Immature natural killer cell (primary cell): Measurements from ENCODE around the gene PTPRH. TPM values are rescaled to one million over a fixed set of nuclear protein-coding genes. Genes with fewer than 3 reads are reported as not detected.

Source experiments
- DNase-seq, 3 donors: peaks; one replicate each; pipeline ENCODE4 v3.0.0; 2022; ENCODE audit warnings: mixed read lengths in 1 of 3
- H3K27ac Mint-ChIP-seq, 6 donors: one replicate each; pipeline ENCODE4 v1.8.0; 2020; ENCODE audit warnings: mixed read lengths in 6 of 6, mild to moderate bottlenecking in 5 of 6, inconsistent platforms in 4 of 6, moderate library complexity in 3 of 6
- H3K27me3 Mint-ChIP-seq, 3 donors: one replicate each; pipeline ENCODE4 v1.8.0; 2020 to 2021; ENCODE audit warnings: low read depth in 3 of 3, mild to moderate bottlenecking in 3 of 3, mixed read lengths in 3 of 3, moderate library complexity in 3 of 3, inconsistent platforms in 1 of 3
- H3K36me3 Mint-ChIP-seq, 3 donors: one replicate each; pipeline ENCODE4 v1.8.0; 2020; ENCODE audit warnings: mixed read lengths in 3 of 3, inconsistent platforms in 2 of 3, mild to moderate bottlenecking in 2 of 3
- H3K4me1 Mint-ChIP-seq, 2 donors: one replicate each; pipeline ENCODE4 v1.8.0; 2020; ENCODE audit warnings: inconsistent platforms in 2 of 2, mild to moderate bottlenecking in 2 of 2, mixed read lengths in 2 of 2, moderate library complexity in 1 of 2
- H3K4me3 Mint-ChIP-seq, 5 donors: one replicate each; pipeline ENCODE4 v1.8.0; 2020; ENCODE audit warnings: mild to moderate bottlenecking in 5 of 5, mixed read lengths in 5 of 5, inconsistent platforms in 3 of 5, moderate library complexity in 3 of 5
- H3K9me3 Mint-ChIP-seq, 6 donors: one replicate each; pipeline ENCODE4 v1.8.0; 2020; ENCODE audit warnings: mild to moderate bottlenecking in 6 of 6, mixed read lengths in 6 of 6, inconsistent platforms in 4 of 6, moderate library complexity in 3 of 6
- polyA plus RNA-seq, 3 donors: library from polyadenylated mRNA; unstranded; fragments of 300-500 nt; fragmentation: Illumina TruSeq; gene quantifications; one replicate each; pipeline ENCODE4 v1.2.3, GENCODE V29; 2021

Gene PTPRH
- polyA plus RNA-seq, 3 donors from 2014 or later = not detected

DNA sequence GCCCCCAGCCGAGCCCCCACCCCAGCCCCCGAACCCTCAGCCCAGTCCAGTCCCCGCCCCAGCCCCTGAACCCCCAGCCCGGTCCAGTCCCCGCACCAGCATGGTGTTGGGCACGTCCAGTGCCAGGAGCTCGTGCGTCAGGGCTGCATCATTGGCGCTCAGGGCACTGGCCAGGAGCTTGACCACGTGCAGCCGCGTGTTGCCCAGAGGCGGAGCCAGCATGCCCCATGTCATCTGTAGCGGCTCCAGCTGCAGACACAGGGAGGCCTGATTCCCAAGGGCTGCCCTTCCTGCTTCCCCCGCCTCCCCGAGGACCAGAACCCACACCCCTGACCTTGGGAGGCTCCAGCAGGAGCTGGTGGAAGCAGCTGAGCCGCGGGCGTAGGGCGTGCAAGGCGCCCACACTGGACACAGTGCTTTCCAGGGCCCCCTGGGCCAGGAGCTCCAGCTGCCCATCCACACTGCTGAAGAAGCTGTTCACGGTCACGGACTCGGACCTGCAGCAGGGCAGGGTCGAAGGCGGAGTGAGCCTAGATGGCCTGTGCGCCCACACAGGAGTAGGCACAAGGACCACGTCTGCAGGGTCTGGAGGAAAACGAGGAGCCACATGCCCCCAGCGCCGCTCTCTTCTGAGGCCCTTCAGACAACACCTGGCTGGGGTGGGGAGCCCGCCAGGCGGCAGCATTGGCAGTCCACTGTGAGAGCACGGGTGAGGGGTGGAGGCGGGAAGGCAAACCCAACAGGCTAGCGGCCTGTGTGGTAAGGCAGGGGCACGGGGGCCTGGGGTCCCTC lies 32.0 kb upstream of the PTPRH start:
- H3K4me3 Mint-ChIP-seq = no peak overlapping the region
- peaks cover 11 to 31% (median 21%) of the 10 kb centered on the region in 3 donors for H3K36me3 Mint-ChIP-seq
- H3K4me1 Mint-ChIP-seq = peaks cover 0 to 5% of the 10 kb centered on the region in 2 donors
- no peak overlapping the region for H3K27ac Mint-ChIP-seq
- no peak for DNase-seq
- no peaks in the 10 kb centered on the region for H3K9me3 Mint-ChIP-seq
- peaks cover 0 to 6% (median 6%) of the 10 kb centered on the region in 3 donors for H3K27me3 Mint-ChIP-seq

- peaks cover 11 to 35% (median 21%) of the 10 kb centered on the region in 3 donors for H3K36me3 Mint-ChIP-seq
- DNase-seq = no peak
- H3K4me1 Mint-ChIP-seq = peaks cover 2 to 5% of the 10 kb centered on the region in 2 donors
- no peak overlapping the region for H3K4me3 Mint-ChIP-seq
- H3K27ac Mint-ChIP-seq = peak overlapping the region in 1 of 6 donors; percentile 32
- no peaks in the 10 kb centered on the region for H3K9me3 Mint-ChIP-seq
- peaks cover 0 to 9% (median 6%) of the 10 kb centered on the region in 3 donors for H3K27me3 Mint-ChIP-seq
These were observed 31.4 kb upstream of the PTPRH start for GRCh38 chr19:55240713-55241020.

DNA sequence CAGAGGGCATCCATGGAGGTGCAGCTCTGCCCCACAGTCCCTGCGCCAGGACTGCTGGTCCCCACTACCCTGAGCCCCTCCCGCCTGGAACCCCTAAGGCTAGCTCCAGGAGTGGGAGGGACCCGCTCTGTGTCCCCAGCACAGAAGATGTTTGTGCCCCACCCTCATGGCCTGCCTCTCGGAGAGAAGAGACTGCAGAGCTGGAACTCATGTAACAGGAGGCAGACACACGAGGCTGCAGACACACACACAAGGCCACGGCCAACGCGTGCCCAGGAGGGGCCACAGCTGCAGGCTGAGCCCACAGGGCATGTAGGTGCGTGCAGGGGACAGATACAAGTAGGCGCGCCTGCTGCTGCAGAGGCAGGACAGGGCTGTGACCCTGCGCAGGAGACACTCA lies 29.7 kb upstream of the PTPRH start:
- no peak for DNase-seq
- peaks cover 0 to 6% (median 6%) of the 10 kb centered on the region in 3 donors for H3K27me3 Mint-ChIP-seq
- H3K4me1 Mint-ChIP-seq = peaks cover 2 to 18% of the 10 kb centered on the region in 2 donors
- no peak overlapping the region for H3K4me3 Mint-ChIP-seq
- H3K27ac Mint-ChIP-seq = no peak overlapping the region
- H3K36me3 Mint-ChIP-seq = peaks cover 21 to 46% (median 29%) of the 10 kb centered on the region in 3 donors
- H3K9me3 Mint-ChIP-seq = no peaks in the 10 kb centered on the region

DNA sequence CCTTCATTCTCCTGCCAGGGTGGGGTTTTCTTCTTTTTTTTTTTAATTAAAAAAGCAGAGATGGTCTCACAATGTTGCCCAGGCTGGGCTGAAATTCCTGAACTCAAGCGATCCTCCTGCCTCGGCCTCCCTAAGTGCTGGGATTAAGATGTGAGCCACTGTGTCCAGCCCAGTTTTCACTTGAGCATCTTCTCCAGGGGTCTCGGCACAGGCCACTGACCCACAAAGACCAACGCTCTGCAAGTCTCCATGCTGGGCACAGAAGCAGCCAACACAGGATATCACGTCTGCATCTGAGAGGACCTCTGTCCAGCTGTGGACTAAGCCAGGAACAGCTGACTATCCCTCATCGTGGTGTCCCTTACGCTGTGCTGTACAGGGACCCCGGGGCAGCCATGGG lies 28.7 kb upstream of the PTPRH start:
- Mint-ChIP-seq H3K36me3 (peaks cover 21 to 54% (median 30%) of the 10 kb centered on the region in 3 donors), H3K27ac (no peak overlapping the region), H3K27me3 (peaks cover 0 to 6% (median 6%) of the 10 kb centered on the region in 3 donors), H3K4me1 (peaks cover 2 to 25% of the 10 kb centered on the region in 2 donors), H3K9me3 (no peaks in the 10 kb centered on the region), H3K4me3 (no peak overlapping the region)
- DNase-seq = no peak

DNA sequence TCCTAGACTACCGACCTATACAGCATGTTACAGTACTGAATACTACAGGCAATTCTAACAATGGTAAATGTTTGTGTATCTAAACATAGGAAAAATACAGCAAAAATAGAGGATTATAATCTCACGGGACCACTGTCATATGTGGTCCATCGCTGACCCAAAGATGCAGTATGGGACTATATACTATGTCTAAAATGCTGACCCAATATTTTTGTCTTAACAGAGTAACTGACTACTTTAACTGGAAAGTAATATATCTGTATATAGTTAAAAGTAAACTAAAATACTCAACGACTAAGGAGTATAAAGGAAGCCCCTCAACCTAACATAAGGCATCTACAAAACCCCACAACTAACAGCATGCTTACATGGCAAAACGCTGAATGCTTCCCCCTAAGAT lies 23.7 kb upstream of the PTPRH start:
- H3K36me3 Mint-ChIP-seq = peaks cover 18 to 41% (median 23%) of the 10 kb centered on the region in 3 donors
- H3K4me3 Mint-ChIP-seq = no peak overlapping the region
- DNase-seq = no peak
- peaks cover 0 to 4% (median 3%) of the 10 kb centered on the region in 3 donors for H3K27me3 Mint-ChIP-seq
- H3K27ac Mint-ChIP-seq = peak overlapping the region in 3 of 6 donors; percentile 9 to 26 (median 16)
- no peaks in the 10 kb centered on the region for H3K9me3 Mint-ChIP-seq
- peaks cover 2 to 26% of the 10 kb centered on the region in 2 donors for H3K4me1 Mint-ChIP-seq

GRCh38 chr19:55232286-55232602 lies 22.9 kb upstream of the PTPRH start:
- H3K4me3 Mint-ChIP-seq = no peak overlapping the region
- peak overlapping the region in 2 of 6 donors; percentile 4 to 35 for H3K27ac Mint-ChIP-seq
- H3K9me3 Mint-ChIP-seq = no peaks in the 10 kb centered on the region
- H3K4me1 Mint-ChIP-seq = peaks cover 2 to 26% of the 10 kb centered on the region in 2 donors
- peaks cover 0 to 4% (median 3%) of the 10 kb centered on the region in 3 donors for H3K27me3 Mint-ChIP-seq
- no peak for DNase-seq
- peaks cover 17 to 37% (median 19%) of the 10 kb centered on the region in 3 donors for H3K36me3 Mint-ChIP-seq

- DNase-seq = no peak
- H3K36me3 Mint-ChIP-seq = peaks cover 11 to 31% (median 13%) of the 10 kb centered on the region in 3 donors
- H3K9me3 Mint-ChIP-seq = no peaks in the 10 kb centered on the region
- no peak overlapping the region for H3K4me3 Mint-ChIP-seq
- H3K4me1 Mint-ChIP-seq = peaks cover 2 to 26% of the 10 kb centered on the region in 2 donors
- peak overlapping the region in 1 of 6 donors; percentile 35 for H3K27ac Mint-ChIP-seq
- H3K27me3 Mint-ChIP-seq = peaks cover 0 to 3% (median 3%) of the 10 kb centered on the region in 3 donors
These were observed 22.3 kb upstream of the PTPRH start for GRCh38 chr19:55231391-55232285.

DNA sequence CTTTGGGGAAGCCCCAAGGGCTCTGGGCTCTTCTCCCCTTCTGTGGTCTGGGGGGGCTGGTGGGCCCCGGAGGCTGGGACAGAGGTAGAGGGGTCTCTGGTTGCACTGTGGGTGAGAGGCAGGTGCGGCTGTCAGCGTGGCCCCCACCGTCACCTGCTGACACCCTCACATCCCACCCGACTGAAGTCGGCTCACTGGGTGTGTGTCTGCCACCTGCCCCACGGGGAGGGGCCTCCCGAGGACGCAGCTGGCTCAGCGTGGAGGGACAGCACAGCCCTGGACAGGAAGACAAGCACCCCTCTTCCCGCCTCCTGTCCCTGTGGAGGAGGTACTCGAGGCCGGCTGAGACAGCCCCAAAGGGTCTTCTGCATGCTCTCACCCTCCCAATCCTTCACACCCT lies 21.5 kb upstream of the PTPRH start:
- no peak overlapping the region for H3K4me3 Mint-ChIP-seq
- DNase-seq = no peak
- no peak overlapping the region for H3K27ac Mint-ChIP-seq
- H3K4me1 Mint-ChIP-seq = peaks cover 4 to 26% of the 10 kb centered on the region in 2 donors
- no peaks in the 10 kb centered on the region for H3K9me3 Mint-ChIP-seq
- H3K27me3 Mint-ChIP-seq = peaks cover 0 to 2% (median 0%) of the 10 kb centered on the region in 3 donors
- H3K36me3 Mint-ChIP-seq = peaks cover 11 to 27% (median 12%) of the 10 kb centered on the region in 3 donors

DNA sequence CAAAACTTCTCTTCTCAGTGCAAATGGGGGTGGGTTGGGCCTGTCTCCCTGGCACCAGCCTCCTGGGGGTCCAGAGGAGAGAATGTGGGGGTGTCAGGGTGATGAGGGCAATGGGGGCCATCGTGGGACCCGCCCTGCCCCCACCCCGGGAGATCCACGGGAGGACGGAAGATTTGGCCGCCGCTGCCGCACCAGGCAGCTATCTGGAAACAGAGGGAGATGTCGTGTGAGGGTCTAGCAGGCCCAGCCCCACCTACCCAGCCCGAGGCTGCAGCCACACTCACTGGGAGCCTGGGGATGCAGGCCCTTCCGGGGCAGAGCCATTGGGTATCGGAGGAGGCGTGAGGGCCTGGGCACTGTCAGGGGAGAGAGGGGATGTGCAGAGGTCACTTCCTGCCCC lies 21.0 kb upstream of the PTPRH start:
- Mint-ChIP-seq H3K27ac (no peak overlapping the region), H3K27me3 (peaks cover 0 to 2% (median 0%) of the 10 kb centered on the region in 3 donors), H3K4me1 (peaks cover 7 to 26% of the 10 kb centered on the region in 2 donors), H3K9me3 (no peaks in the 10 kb centered on the region), H3K4me3 (no peak overlapping the region), H3K36me3 (peaks cover 11 to 27% (median 12%) of the 10 kb centered on the region in 3 donors)
- DNase-seq = no peak

DNA sequence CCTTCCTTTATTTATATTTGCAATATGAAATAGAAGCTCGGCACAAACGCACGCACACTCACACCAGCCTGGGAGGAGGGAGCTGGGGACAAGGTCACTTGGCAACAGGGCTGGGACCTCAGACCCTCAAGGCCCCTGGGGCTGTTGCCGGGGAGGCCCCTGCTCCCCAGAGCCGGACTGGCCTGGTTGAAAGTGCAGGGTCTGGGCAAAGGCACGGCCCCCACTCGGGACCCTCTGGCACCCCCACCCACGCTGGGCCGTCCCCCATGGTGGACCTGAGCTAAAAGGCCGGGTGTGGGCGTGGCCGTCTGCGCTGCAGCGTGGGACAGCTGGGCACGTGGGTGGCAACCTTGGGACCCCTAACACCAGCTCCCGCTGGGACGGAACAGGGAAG lies 20.5 kb upstream of the PTPRH start:
- no peak for DNase-seq
- Mint-ChIP-seq H3K4me1 (peaks cover 7 to 20% of the 10 kb centered on the region in 2 donors), H3K27me3 (peaks cover 0 to 2% (median 0%) of the 10 kb centered on the region in 3 donors), H3K36me3 (peaks cover 6 to 22% (median 8%) of the 10 kb centered on the region in 3 donors), H3K9me3 (no peaks in the 10 kb centered on the region), H3K4me3 (no peak overlapping the region), H3K27ac (no peak overlapping the region)

DNA sequence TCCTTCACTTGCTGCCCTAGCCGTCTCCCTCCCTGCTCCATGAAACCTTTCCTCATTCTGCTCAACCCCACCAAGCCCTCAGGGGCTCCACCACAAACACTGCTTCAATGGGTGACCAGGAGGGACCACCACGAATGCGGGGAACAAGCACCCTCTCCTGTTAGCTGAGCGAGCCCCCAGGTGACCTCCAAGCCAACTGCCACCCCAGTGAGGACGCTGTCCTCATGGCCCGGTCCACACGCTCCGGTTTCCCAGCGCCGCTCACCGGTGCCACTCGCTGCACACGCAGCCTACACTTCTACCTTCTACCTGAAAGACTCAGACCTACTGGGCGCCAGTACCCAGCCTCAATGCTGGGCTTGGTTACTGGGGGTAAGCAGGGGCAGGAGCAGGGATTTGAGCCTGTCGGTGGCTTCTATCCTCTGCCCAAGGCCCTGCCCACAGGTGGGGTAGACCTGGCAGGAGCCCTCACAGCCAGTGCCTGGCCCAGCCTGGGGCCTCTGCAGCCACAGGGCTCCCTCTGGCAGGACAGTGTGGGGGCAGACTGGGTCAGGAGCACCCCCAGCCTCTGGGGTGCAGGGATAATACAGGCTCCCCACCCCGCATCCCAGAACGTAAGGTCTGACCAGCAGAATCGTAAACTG lies 20.0 kb upstream of the PTPRH start:
- H3K36me3 Mint-ChIP-seq = peaks cover under 1 to 16% (median 4%) of the 10 kb centered on the region in 3 donors
- no peak for DNase-seq
- no peak overlapping the region for H3K4me3 Mint-ChIP-seq
- peaks cover 7 to 15% of the 10 kb centered on the region in 2 donors for H3K4me1 Mint-ChIP-seq
- peak overlapping the region in 1 of 6 donors; percentile 34 for H3K27ac Mint-ChIP-seq
- peaks cover 0 to 4% (median 0%) of the 10 kb centered on the region in 3 donors for H3K27me3 Mint-ChIP-seq
- H3K9me3 Mint-ChIP-seq = no peaks in the 10 kb centered on the region

DNA sequence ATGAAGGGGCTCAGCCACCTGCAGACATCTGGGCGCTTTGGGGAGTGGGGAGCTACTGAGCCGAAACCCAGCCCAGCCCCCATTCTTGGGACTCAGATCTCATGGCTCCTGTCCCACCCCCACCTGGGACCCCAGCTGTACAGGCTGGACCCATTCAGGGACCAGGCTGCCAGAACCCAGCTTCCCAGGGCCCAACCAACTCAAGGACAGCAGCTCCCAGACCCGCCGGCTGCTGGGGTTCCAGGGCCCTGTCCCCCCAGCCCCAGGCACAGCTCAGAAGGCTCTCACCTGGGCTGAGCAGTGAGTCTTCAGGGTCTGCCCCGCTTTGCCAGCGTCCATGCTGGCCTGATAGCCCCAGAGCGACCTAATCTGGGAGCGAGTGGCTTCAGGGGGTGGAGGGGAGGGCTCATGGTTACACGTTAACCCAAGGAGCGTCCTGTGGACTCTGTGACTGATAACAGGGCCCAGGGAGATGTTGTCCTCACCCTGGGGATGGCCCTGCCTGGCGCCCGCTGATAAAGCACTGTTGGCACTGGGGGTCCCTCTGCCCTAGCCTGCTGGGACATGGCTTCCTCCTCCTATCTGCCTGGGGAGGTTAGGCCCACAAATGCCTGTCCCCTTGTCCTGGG lies 19.2 kb upstream of the PTPRH start, which contains the start of gene TMEM86B:
TSS of gene TMEM86B (minus strand) at position 361 of the 629 bp plus-strand sequence. CDS start at position 339, 22 bp downstream.
- no peak for DNase-seq
- Mint-ChIP-seq H3K36me3 (peaks cover 0 to 9% (median 0%) of the 10 kb centered on the region in 3 donors), H3K27ac (peak within 1 kb of the TSS in 2 of 6 donors; percentile 34 to 53), H3K27me3 (peaks cover 0 to 4% (median 0%) of the 10 kb centered on the region in 3 donors), H3K9me3 (no peaks in the 10 kb centered on the region), H3K4me1 (peaks cover 7 to 11% of the 10 kb centered on the region in 2 donors), H3K4me3 (no peak within 1 kb of the TSS)

DNA sequence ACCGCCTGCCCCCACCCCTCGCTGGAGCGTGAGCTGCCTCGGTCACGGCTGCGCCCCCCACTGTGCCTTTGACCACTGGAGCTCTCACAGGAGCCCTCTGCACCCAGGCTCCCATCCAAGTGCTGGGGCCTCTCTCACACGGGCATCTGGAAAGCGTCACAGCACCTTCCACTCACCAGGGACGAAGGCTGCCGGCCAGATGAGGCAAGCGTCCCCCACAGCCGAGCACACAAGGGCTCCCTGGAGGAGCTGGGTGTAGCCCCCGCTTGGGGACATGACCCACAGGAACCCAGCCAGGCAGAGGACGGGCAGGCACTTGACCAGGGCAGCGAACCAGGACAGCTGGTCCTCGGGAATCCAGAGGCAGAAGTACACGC lies 18.7 kb upstream of the PTPRH start:
- DNase-seq = no peak
- Mint-ChIP-seq H3K27me3 (peaks cover 0 to 4% (median 0%) of the 10 kb centered on the region in 3 donors), H3K27ac (peak overlapping the region in 1 of 6 donors; percentile 53), H3K4me3 (no peak overlapping the region), H3K36me3 (peaks cover 0 to 5% (median 0%) of the 10 kb centered on the region in 3 donors), H3K4me1 (peaks cover 6 to 7% of the 10 kb centered on the region in 2 donors), H3K9me3 (no peaks in the 10 kb centered on the region)
